Esophagus (tissue), 2 donors: ENCODE measurements around the gene AHRR. TPM values are rescaled to one million over a fixed set of nuclear protein-coding genes. Genes with fewer than 3 reads are reported as not detected.

ENCODE experiments used
- H3K27ac ChIP-seq, 2 donors: one replicate each; pipeline ENCODE4 v1.5.1; 2013; ENCODE audit warnings: low read depth in 2 of 2, mild to moderate bottlenecking in 2 of 2, inconsistent platforms in 1 of 2, low read length in 1 of 2, moderate library complexity in 1 of 2
- H3K27me3 ChIP-seq, 2 donors: one replicate each; pipeline ENCODE4 v1.6.1; 2013; ENCODE audit warnings: low read length in 2 of 2, control low read depth in 1 of 2, mild to moderate bottlenecking in 1 of 2; ENCODE audit not compliant: insufficient read depth in 2 of 2, control insufficient read depth in 1 of 2
- H3K36me3 ChIP-seq, 2 donors: one replicate each; pipeline ENCODE4 v1.6.1; 2013; ENCODE audit warnings: low read length in 1 of 2; ENCODE audit not compliant: control insufficient read depth in 2 of 2, insufficient read depth in 2 of 2
- H3K4me1 ChIP-seq, 2 donors: one replicate each; pipeline ENCODE4 v1.6.1; 2013; ENCODE audit warnings: low read length in 1 of 2; ENCODE audit not compliant: control insufficient read depth in 2 of 2, insufficient read depth in 2 of 2
- H3K4me3 ChIP-seq, 2 donors: one replicate each; pipeline ENCODE4 v1.5.1; 2013; ENCODE audit warnings: low read length in 2 of 2, mild to moderate bottlenecking in 2 of 2, low read depth in 1 of 2, moderate library complexity in 1 of 2
- H3K9me3 ChIP-seq, 2 donors: one replicate each; pipeline ENCODE4 v1.6.1; 2013; ENCODE audit warnings: mild to moderate bottlenecking in 2 of 2, low read depth in 1 of 2, low read length in 1 of 2, moderate library complexity in 1 of 2; ENCODE audit not compliant: control insufficient read depth in 2 of 2, insufficient read depth in 1 of 2
- WGBS, 2 donors: extraction: QIAGEN DNeasy Blood & Tissue Kit; methylation state at CpG; one replicate each; pipeline ENCODE4 v1.1.7; 2013; 5-methylcytosine and 5-hydroxymethylcytosine counted together
- polyA plus RNA-seq, 2 donors: library from polyadenylated mRNA; stranded (reverse); fragments of 200-250 nt; gene quantifications; one replicate each; pipeline ENCODE4 v1.2.3, GENCODE V29; 2013
- donor health status: healthy with polysubstance abuse.
- donor health status: Bipolar disorder and iron deficiency.

AHRR gene
- polyA plus RNA-seq, 2 donors = 1.2 to 1.7 TPM

DNA sequence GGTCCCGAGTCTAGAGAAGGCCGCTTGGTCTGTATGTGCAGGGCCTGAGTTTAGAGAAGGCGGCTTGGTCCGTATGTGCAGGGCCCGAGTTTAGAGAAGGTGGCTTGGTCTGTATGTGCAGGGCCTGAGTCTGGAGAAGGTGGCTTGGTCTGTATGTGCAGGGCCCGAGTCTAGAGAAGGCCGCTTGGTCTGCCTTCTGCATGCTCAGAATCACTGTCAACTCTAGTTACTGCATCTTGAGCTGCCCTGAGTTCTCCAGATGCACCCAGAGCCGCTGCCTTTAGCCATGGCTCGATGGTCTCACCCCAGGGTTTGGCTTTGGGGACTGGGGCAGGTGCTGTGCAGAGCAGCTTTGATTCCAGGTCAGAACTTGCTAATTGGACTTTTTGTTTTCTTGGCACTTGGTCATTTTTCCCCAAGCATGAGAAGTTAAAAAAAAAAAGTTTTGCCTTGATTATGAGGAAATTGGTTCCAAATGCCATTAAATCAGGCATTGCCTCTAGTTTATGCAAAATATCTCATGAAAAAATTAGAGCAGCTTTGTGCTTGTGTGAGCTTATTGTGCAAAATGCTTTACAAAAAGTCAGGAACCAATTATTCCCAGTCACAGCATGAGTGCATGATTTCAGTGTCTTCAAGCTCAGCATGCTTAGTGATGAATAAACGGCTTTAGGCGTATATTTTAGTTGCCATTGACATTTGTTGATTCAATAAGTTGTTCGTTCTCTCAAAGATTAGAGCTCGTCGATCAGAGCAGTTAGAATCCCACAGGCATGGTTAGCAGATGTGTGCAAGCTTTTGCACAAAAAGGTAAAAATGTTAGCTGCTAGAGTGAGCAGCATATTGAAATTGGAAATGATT is 96.0 kb downstream of the AHRR start:
- 71 to 77% methylated on average over 14 of the region's 14 CpGs for WGBS, 2 donors
- peaks cover 0 to 10% of the 10 kb centered on the region in 2 donors for H3K4me1 ChIP-seq
- peaks cover 0 to 2% of the 10 kb centered on the region in 2 donors for H3K36me3 ChIP-seq
- H3K27me3 ChIP-seq = no peaks in the 10 kb centered on the region
- H3K9me3 ChIP-seq = no peaks in the 10 kb centered on the region
- H3K4me3 ChIP-seq = no peak overlapping the region
- H3K27ac ChIP-seq = no peak overlapping the region

DNA sequence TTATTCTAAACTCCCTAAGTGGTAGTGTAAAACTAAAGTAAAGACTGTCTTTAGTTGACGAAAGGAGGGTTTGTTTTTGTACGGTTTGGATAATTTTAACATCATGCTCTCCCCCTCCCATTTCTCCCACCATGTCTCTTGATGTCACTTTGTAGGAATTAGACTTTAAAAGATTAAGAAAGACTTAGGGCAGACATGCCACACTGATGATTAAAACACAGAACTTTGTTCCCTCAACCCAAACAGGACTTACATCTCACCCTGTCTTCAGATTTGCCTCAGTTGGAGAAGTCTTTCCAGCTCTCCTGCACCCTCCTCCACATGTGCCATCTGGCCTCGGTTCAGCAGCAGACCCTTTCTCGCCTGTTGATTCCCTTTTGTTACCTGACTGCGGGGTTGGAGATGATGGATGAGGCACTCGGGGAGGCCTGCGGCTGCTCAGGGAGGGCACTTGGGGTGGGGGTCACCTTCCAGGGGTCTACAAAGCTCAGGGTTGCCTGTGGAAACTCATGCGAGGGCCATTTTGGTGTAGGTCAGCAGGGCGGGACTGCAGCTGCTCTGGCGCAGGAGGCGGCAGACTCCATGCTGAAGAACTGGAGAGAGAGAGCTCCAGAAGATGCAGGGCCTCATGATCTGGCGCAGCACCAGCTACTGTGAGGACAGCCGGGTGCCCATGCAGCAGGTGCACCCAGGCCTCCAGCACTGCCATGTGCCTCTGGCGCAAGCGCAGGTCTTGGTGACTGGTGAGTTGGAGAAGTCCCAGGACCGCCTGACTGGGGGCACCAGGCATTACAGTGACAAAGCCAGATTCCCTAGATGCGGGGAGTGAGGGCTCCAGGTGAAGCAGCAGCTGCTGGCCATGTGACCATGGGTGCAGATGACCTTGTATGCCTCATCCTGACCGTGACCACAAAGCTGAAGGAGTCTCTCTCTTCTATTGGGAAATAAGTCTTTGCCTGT is 96.9 kb downstream of the AHRR start:
- H3K27ac ChIP-seq = no peak overlapping the region
- peaks cover 0 to 10% of the 10 kb centered on the region in 2 donors for H3K4me1 ChIP-seq
- H3K36me3 ChIP-seq = peaks cover 0 to 2% of the 10 kb centered on the region in 2 donors
- 83 to 87% methylated on average over 18 of the region's 18 CpGs for WGBS, 2 donors
- H3K9me3 ChIP-seq = no peaks in the 10 kb centered on the region
- no peak overlapping the region for H3K4me3 ChIP-seq
- H3K27me3 ChIP-seq = no peaks in the 10 kb centered on the region

- no peaks in the 10 kb centered on the region for H3K27me3 ChIP-seq
- H3K4me3 ChIP-seq = no peak overlapping the region
- no peaks in the 10 kb centered on the region for H3K9me3 ChIP-seq
- H3K27ac ChIP-seq = no peak overlapping the region
- peaks cover 0 to 2% of the 10 kb centered on the region in 2 donors for H3K36me3 ChIP-seq
- H3K4me1 ChIP-seq = peaks cover 1 to 7% of the 10 kb centered on the region in 2 donors
- WGBS, 2 donors = 78 to 85% methylated on average over 12 of the region's 12 CpGs
Measured at GRCh38 chr5:419970-420369, 98.5 kb downstream of the AHRR start.

- H3K27ac ChIP-seq = no peak overlapping the region
- H3K4me3 ChIP-seq = no peak overlapping the region
- no peaks in the 10 kb centered on the region for H3K27me3 ChIP-seq
- H3K36me3 ChIP-seq = peaks cover 0 to 2% of the 10 kb centered on the region in 2 donors
- WGBS, 2 donors = 90 to 95% methylated on average over 52 of the region's 52 CpGs
- H3K4me1 ChIP-seq = peaks cover 2 to 7% of the 10 kb centered on the region in 2 donors
- H3K9me3 ChIP-seq = no peaks in the 10 kb centered on the region
Measured at GRCh38 chr5:420632-421286, 99.2 kb downstream of the AHRR start.

DNA sequence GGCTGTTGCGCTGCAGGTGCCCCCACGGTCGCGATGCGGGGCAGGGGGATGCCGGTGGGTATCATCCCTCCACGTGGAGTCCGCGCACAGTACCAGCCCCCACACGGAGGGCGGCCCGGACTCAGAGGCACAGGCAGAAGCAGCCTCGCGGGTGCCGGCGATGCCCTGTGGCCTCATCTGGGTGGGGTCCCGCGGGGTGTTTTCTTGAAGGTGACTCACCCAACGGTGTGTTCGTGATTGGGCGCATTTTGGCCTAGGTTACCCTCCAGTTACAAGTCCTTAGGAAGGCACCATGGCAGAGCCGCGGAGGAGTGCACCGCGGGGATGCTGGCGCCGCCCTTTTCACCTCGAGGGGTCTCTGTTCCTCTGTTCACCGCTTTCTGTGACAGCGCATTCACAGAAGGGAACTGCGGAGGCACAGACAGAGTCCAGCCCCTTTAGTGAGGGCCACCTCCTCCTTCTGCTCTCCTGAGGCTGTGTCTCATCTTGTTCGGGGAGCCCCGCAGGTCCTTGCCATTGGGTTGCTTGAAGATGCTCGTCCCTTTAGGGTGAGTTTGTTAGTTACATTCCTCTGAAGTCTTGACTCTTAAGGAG is 99.9 kb downstream of the AHRR start:
- H3K36me3 ChIP-seq = no peaks in the 10 kb centered on the region
- H3K27ac ChIP-seq = no peak overlapping the region
- WGBS, 2 donors = 88 to 90% methylated on average over 34 of the region's 34 CpGs
- H3K4me1 ChIP-seq = peaks cover 2% of the 10 kb centered on the region in 2 donors
- no peaks in the 10 kb centered on the region for H3K27me3 ChIP-seq
- H3K9me3 ChIP-seq = no peaks in the 10 kb centered on the region
- H3K4me3 ChIP-seq = no peak overlapping the region

DNA sequence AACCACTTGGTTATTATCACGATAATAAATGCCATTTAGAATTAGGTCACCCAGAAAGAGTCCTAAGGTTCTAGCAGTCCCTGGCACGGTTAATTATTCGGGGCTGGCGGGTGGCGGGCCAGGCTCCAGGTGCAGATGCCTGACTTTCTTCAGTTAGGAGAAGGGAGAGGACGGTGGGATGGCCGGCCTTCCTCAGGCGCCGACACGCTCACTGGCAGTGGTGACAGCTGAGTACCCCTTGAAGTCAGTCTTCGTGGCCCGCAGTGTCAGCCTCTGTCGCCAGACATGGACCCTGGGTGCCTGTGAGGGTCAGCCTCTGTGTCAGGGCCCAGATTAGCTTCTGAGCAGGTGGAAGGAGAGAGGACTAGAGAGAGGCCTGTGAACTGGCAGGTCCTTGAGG is 100.4 kb downstream of the AHRR start:
- no peak overlapping the region for H3K27ac ChIP-seq
- 91 to 96% methylated on average over 13 of the region's 13 CpGs for WGBS, 2 donors
- peaks cover 2% of the 10 kb centered on the region in 2 donors for H3K4me1 ChIP-seq
- H3K9me3 ChIP-seq = no peaks in the 10 kb centered on the region
- H3K27me3 ChIP-seq = no peaks in the 10 kb centered on the region
- H3K36me3 ChIP-seq = no peaks in the 10 kb centered on the region
- H3K4me3 ChIP-seq = no peak overlapping the region

GRCh38 chr5:422323-423232 is 101.1 kb downstream of the AHRR start:
- no peaks in the 10 kb centered on the region for H3K36me3 ChIP-seq
- no peak overlapping the region for H3K4me3 ChIP-seq
- no peaks in the 10 kb centered on the region for H3K27me3 ChIP-seq
- WGBS, 2 donors = 84 to 86% methylated on average over 32 of the region's 32 CpGs
- H3K4me1 ChIP-seq = peaks cover 2% of the 10 kb centered on the region in 2 donors
- H3K27ac ChIP-seq = no peak overlapping the region
- H3K9me3 ChIP-seq = no peaks in the 10 kb centered on the region

DNA sequence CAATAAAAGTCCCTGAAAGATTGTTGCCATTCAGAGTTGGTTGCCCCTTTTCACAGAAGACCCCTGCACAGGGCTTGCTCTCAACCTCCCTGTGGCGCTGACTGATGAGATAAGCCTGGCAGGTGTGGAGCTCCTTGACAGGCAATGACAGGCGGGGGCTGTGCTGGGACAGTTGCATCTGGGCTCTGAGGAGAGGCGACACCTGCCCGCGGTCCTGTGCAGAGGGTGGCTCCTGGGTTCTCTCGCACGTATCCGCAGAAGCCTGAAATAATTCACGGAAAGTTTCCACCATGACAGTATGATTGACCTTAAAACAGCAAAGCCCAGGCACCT is 101.7 kb downstream of the AHRR start:
- no peaks in the 10 kb centered on the region for H3K9me3 ChIP-seq
- H3K4me3 ChIP-seq = no peak overlapping the region
- no peak overlapping the region for H3K27ac ChIP-seq
- peaks cover 2% of the 10 kb centered on the region in 2 donors for H3K4me1 ChIP-seq
- H3K27me3 ChIP-seq = no peaks in the 10 kb centered on the region
- WGBS, 2 donors = 81 to 93% methylated on average over 9 of the region's 9 CpGs
- peaks cover 0 to 3% of the 10 kb centered on the region in 2 donors for H3K36me3 ChIP-seq
